ENCODE measurements around the gene DLGAP1. TPM values are rescaled to one million over a fixed set of nuclear protein-coding genes. Genes with fewer than 3 reads are reported as not detected.

The DLGAP1 gene
- total RNA-seq, 4 donors from 2014 or later: 2.0 to 4.7 (median 2.1) TPM; not detected in 1

DNA sequence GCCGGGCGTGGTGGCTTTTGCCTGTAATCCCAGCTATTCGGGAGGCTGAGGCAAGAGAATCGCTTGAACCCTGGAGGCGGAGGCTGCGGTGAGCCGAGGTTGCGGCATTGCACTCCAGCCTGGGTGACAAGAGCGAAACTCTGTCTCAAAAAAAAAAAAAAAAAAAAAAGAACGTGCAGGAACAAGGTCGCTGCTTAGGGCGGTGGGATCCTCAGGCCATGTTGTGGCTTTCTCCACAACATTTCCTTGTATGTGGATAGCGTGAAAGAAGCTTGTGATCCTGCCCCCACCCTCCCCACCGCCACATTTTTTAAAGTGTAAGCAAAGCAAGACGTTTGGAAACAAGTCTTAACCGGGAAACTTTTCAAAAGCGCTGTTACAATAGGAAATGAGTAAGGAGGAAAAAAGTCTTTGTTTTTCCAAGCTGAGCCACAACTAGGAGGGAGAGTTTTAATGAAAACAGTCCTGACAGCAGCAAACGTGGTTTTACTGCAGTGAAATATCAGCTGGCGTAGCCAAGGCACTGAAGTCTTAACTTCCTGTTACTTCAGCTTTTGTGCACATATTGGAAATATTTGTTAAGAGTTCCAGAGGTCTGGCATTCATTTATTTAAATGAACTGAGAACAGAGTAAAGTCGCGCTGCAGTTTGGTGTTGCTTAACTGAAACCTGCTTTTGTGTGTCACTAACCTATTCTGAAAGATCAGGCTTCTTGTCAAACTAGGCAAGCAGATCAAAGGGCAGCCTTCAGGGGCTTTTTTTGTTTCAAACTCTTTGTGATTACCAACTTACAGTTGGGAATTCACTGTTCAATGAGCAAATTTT, 1001.4 kb downstream of the DLGAP1 start:
- DNase-seq (ENCODE audit: low spot score in 2 of 2): peak; percentile 85 to 87
- Histone ChIP-seq H3K9me3 (no peaks in the 10 kb centered on the region), H3K4me1 (peaks cover 62% of the 10 kb centered on the region), H3K27ac (peak overlapping the region; percentile 100), H3K4me3 (peak overlapping the region; percentile 90), H3K27me3 (no peaks in the 10 kb centered on the region), H3K36me3 (peaks cover 29% of the 10 kb centered on the region)
- peak in 1 of 3 donors; percentile 70 for TF ChIP-seq POLR2AphosphoS5 (IDR thresholded peaks at IDR 0.05)
- no peak for TF ChIP-seq POLR2A (IDR thresholded peaks at IDR 0.05)
- TF ChIP-seq, protein P1, sequence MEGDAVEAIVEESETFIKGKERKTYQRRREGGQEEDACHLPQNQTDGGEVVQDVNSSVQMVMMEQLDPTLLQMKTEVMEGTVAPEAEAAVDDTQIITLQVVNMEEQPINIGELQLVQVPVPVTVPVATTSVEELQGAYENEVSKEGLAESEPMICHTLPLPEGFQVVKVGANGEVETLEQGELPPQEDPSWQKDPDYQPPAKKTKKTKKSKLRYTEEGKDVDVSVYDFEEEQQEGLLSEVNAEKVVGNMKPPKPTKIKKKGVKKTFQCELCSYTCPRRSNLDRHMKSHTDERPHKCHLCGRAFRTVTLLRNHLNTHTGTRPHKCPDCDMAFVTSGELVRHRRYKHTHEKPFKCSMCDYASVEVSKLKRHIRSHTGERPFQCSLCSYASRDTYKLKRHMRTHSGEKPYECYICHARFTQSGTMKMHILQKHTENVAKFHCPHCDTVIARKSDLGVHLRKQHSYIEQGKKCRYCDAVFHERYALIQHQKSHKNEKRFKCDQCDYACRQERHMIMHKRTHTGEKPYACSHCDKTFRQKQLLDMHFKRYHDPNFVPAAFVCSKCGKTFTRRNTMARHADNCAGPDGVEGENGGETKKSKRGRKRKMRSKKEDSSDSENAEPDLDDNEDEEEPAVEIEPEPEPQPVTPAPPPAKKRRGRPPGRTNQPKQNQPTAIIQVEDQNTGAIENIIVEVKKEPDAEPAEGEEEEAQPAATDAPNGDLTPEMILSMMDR (IDR thresholded peaks at IDR 0.05): no peak
- no peak for TF ChIP-seq EP300 (IDR thresholded peaks at IDR 0.05)
- under 1% methylated on average over 21 of the region's 21 CpGs for WGBS

DNA sequence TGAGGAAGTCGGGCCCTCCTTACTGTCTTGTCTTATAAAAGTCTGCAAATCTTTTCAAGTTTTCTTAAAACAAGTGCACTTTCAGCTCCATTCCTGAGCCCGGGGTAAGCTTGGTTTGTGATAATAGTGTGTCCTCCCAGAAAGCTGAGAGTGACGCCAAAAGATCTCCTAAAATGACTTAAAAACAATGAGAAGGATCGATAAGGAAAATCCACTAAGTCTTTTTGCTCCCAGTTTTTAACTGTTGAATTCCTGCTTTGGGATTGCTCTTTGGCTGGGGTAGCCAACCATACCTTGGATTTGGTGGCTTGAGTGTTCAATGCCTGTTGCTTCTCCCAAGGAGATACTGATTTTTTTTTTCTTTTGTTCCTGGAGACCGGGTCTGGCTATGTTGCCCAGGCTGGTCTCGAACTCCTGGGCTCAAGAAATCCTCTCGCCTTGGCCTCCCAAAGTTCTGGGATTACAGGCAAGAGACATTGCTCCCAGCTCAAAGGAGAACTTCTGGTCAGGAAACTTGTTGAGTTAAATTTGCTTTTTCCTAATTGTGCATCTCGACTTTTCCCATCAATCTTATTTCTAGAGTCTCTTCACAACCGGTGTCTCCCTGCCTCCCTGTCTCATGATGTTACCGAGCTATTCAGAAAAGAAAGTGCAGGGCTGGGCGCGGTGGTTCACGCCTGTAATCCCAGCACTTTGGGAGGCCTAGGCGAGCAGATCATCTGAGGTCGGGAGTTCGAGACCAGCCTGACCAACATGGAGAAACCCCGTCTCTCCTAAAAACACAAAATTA, 1002.2 kb downstream of the DLGAP1 start:
- WGBS: 22% methylated on average over 17 of the region's 17 CpGs
- H3K4me1 ChIP-seq: peaks cover 55% of the 10 kb centered on the region
- H3K9me3 ChIP-seq: no peaks in the 10 kb centered on the region
- TF ChIP-seq EP300 (IDR thresholded peaks at IDR 0.05): no peak
- TF ChIP-seq, protein P1 (IDR thresholded peaks at IDR 0.05): no peak
- TF ChIP-seq POLR2AphosphoS5 (IDR thresholded peaks at IDR 0.05): no peak
- TF ChIP-seq POLR2A (IDR thresholded peaks at IDR 0.05): no peak
- peak overlapping the region; percentile 100 for H3K27ac ChIP-seq
- H3K27me3 ChIP-seq: no peaks in the 10 kb centered on the region
- H3K36me3 ChIP-seq: peaks cover 21% of the 10 kb centered on the region
- H3K4me3 ChIP-seq: peak overlapping the region; percentile 90
- no peak for DNase-seq (ENCODE audit: low spot score in 2 of 2)

DNA sequence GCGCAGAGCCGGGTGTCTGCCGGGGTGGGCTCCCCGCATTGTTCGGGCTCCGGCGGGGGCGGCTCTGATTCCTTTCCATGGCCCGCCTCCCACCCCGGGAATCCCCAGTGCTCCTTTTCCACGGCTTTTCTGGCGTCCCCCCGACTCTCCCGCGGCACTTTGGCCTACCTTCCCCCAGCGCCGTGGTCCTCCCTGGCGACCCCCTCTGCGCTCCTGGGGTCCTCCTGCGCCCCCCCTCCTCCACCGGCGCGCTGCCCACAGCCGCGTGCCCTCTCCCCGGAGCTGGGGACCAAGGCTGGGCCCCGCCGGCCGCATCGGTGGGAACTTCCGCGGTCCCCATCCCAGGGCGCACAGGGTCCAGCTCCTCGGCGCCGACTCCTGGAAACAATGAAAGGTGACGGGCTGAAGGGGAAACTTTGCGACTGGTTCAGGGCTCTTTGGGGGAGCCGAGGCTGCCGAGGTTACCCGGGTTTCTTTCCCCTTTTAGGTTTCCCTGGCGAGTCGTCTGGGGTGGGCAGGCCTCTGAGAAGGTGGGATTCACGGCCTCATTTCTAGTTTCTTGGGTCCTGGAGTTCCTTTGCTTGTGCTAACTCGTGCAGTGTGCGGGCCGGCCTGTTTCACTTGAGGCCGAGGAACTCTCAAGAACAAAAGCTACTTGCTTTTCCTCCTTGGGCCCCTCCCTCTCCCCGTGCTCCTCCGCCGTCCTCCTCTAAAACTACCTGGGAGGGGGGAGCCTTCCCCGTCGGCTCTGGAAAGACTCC, 1002.9 kb downstream of the DLGAP1 start:
- H3K27ac ChIP-seq: peak overlapping the region; percentile 100
- H3K4me3 ChIP-seq: peak overlapping the region; percentile 90
- peaks cover 51% of the 10 kb centered on the region for H3K4me1 ChIP-seq
- 3% methylated on average over 14 of the region's 53 CpGs for WGBS
- H3K36me3 ChIP-seq: peaks cover 13% of the 10 kb centered on the region
- no peaks in the 10 kb centered on the region for H3K9me3 ChIP-seq
- DNase-seq (ENCODE audit: low spot score in 2 of 2): peak; percentile 76 to 86
- no peaks in the 10 kb centered on the region for H3K27me3 ChIP-seq
- TF ChIP-seq POLR2AphosphoS5 (IDR thresholded peaks at IDR 0.05) (no peak), EP300 (IDR thresholded peaks at IDR 0.05) (no peak), POLR2A (IDR thresholded peaks at IDR 0.05) (no peak)
- TF ChIP-seq, protein P1 (IDR thresholded peaks at IDR 0.05): no peak

DNA sequence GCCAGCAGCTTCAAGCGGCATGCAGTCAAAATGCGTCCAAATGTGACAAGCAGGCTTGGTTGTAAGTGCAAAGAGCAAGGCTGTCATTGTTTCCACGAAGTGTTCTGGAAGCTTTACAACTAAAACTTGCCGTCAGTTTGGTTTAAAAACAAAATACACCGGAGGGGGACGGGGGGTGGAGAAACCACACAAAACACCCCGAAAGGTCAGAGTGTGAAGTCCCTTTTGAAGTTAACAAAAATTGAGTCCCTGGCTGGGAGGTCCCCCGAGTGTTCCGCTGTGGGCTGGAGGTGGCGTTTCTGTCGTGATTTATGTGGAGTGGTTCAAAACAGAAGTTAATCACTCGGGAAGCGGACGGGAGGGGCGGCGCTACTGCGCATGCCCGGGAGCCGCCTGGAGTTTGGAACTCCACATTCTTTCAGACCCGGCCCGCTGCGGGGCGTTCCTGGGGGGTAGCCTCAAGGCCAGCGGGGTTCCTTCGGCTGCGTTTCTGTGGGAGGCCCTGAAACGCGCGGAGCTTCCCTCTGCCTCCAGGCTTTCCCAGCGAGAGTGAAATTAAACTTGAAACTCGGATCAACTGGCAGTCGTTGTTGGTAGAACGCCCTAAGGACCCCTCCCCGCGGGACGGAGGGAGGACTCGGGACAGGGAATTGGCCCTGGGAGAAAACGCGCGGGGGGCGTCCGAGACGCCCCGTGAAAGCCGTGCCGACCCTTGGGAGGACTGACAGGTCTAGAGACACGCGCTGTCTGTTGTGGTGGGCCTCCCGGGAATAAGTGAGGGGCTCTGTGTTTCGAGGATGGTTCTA, 1003.7 kb downstream of the DLGAP1 start:
- WGBS: under 1% methylated on average over 31 of the region's 50 CpGs

More for the DNA sequence above, 1003.7 kb downstream of the DLGAP1 start:
- DNase-seq (ENCODE audit: low spot score in 2 of 2): peak; percentile 97
- Histone ChIP-seq H3K36me3 (peaks cover 6% of the 10 kb centered on the region), H3K27ac (peak overlapping the region; percentile 100), H3K9me3 (no peaks in the 10 kb centered on the region), H3K4me1 (peaks cover 51% of the 10 kb centered on the region), H3K4me3 (peak overlapping the region; percentile 90), H3K27me3 (no peaks in the 10 kb centered on the region)
- peak; percentile 29 to 78 for TF ChIP-seq POLR2A (IDR thresholded peaks at IDR 0.05)
- TF ChIP-seq EP300 (IDR thresholded peaks at IDR 0.05): no peak
- TF ChIP-seq, protein P1 (IDR thresholded peaks at IDR 0.05): no peak
- TF ChIP-seq POLR2AphosphoS5 (IDR thresholded peaks at IDR 0.05): peak in 1 of 3 donors; percentile 82
